GM21576 (cell line): ENCODE data around the gene MAPK8IP1.
"Not testable (repeated sequence)": the region's sequence is repeated elsewhere in the genome, so short reads cannot be mapped to it uniquely, and the experiment has no call there.

Experiments used
- ATAC-seq: cut with Tn5 transposase; IDR thresholded peaks from one replicate; pipeline ENCODE4 v1.9.1; 2021; ENCODE audit warnings: mild to moderate bottlenecking, moderate library complexity; ENCODE audit not compliant: unreplicated experiment

The MAPK8IP1 gene

GRCh38 chr11:45885274-45885920 is at the start of gene MAPK8IP1:
Gene MAPK8IP1 (plus strand): TSS chr11:45885651. CDS start chr11:45885821, 170 bp downstream.
- ATAC-seq: peak; percentile 47

- no peak for ATAC-seq
Measured at GRCh38 chr11:45839204-45839603, 46.2 kb upstream of the MAPK8IP1 start.

- ATAC-seq: not testable (repeated sequence)
Measured at GRCh38 chr11:45840251-45840650, 45.2 kb upstream of the MAPK8IP1 start.

GRCh38 chr11:45843158-45843924 is 42.1 kb upstream of the MAPK8IP1 start:
- ATAC-seq: peak; percentile 24

- ATAC-seq: no peak
Measured at GRCh38 chr11:45844822-45845578, 40.5 kb upstream of the MAPK8IP1 start.

- ATAC-seq: no peak
Measured at GRCh38 chr11:45846174-45846675, 39.2 kb upstream of the MAPK8IP1 start.

GRCh38 chr11:45846974-45847910 is 38.2 kb upstream of the MAPK8IP1 start, which contains the start of gene CRY2:
Gene CRY2 (plus strand): TSS chr11:45847475. CDS start chr11:45847491, 16 bp downstream.
- ATAC-seq: peak; percentile 91

- ATAC-seq: peak; percentile 8
Measured at GRCh38 chr11:45847911-45848316, 37.5 kb upstream of the MAPK8IP1 start.

GRCh38 chr11:45848654-45849081 is 36.8 kb upstream of the MAPK8IP1 start:
- ATAC-seq: no peak

GRCh38 chr11:45850446-45850845 is 35.0 kb upstream of the MAPK8IP1 start:
- ATAC-seq: no peak

- no peak for ATAC-seq
Measured at GRCh38 chr11:45851228-45851627, 34.2 kb upstream of the MAPK8IP1 start.

GRCh38 chr11:45852018-45852711 is 33.3 kb upstream of the MAPK8IP1 start:
- no peak for ATAC-seq

GRCh38 chr11:45852712-45853101 is 32.7 kb upstream of the MAPK8IP1 start:
- ATAC-seq: peak; percentile 66

GRCh38 chr11:45853332-45854219 is 31.9 kb upstream of the MAPK8IP1 start:
- no peak for ATAC-seq

- ATAC-seq: no peak
Measured at GRCh38 chr11:45855308-45855707, 30.1 kb upstream of the MAPK8IP1 start.

- no peak for ATAC-seq
Measured at GRCh38 chr11:45856044-45856468, 29.4 kb upstream of the MAPK8IP1 start.

- no peak for ATAC-seq
Measured at GRCh38 chr11:45857961-45858474, 27.4 kb upstream of the MAPK8IP1 start.

- ATAC-seq: no peak
Measured at GRCh38 chr11:45858751-45859398, 26.6 kb upstream of the MAPK8IP1 start.
